MM.1S (cell line): Measurements from ENCODE around the gene SEC22A.

Source experiments
- EZH2 ChIP-seq: fragments of 300-600 bp; sonication (generic); optimal IDR thresholded peaks from 2 replicates; pipeline ENCODE3; 2017; ENCODE audit warnings: low read depth, mild to moderate bottlenecking, antibody characterized with exemption, low read length, mixed read lengths
- TF ChIP-seq, protein P1 (sequence below): fragments of 300-600 bp; sonication (generic); IDR thresholded peaks from 2 replicates; pipeline ENCODE4 v1.5.1; 2016; ENCODE audit warnings: antibody characterized with exemption, low read length, mixed read lengths

DNA sequence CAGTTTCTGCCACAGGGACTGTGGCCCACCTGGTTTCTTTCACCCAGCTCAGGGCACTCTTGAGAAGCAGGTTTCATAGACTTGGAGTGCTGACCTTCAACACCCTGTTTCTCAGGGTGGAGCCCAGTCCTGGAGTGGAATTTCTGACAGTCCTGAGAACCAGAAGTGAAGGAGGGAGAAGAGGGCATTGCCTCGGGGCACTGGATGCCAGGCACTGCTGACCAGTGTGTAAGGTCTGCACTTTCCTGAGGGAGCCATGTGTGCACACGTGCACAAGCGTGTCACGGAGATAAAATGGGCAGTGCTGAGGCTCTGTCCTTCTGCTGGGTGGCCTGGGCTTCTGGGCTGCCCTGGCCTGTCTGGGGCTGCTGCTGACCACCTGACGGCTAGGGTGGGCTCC is 118.5 kb downstream of the SEC22A start:
- TF ChIP-seq, protein P1, sequence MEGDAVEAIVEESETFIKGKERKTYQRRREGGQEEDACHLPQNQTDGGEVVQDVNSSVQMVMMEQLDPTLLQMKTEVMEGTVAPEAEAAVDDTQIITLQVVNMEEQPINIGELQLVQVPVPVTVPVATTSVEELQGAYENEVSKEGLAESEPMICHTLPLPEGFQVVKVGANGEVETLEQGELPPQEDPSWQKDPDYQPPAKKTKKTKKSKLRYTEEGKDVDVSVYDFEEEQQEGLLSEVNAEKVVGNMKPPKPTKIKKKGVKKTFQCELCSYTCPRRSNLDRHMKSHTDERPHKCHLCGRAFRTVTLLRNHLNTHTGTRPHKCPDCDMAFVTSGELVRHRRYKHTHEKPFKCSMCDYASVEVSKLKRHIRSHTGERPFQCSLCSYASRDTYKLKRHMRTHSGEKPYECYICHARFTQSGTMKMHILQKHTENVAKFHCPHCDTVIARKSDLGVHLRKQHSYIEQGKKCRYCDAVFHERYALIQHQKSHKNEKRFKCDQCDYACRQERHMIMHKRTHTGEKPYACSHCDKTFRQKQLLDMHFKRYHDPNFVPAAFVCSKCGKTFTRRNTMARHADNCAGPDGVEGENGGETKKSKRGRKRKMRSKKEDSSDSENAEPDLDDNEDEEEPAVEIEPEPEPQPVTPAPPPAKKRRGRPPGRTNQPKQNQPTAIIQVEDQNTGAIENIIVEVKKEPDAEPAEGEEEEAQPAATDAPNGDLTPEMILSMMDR, result no peak
- TF ChIP-seq EZH2, result no peak
